HEK293 (cell line): ENCODE results near the gene PROKR1.

Experiments
- CTCF ChIA-PET: fragments of 350-600 bp; formaldehyde crosslinking; extraction: SDS; loops from one replicate; lab custom pipeline; 2021; ENCODE audit warnings: antibody characterized with exemption; lab: Yijun Ruan, JAX
- POLR2A ChIA-PET: fragments of 300-600 bp; formaldehyde crosslinking; extraction: SDS; loops from one replicate; lab custom pipeline; 2020; ENCODE audit warnings: antibody characterized with exemption, inconsistent platforms; lab: Yijun Ruan, JAX
- H3K27ac ChIP-seq: fragments of 200-500 bp; sonication (Bioruptor generic); 2 replicates; pipeline ENCODE4 v1.5.1; 2014; ENCODE audit warnings: low read depth, low read length, control low read depth, inconsistent platforms; ENCODE audit errors: extremely low read depth
- H3K36me3 ChIP-seq, 2 experiments: fragments of 200-500 bp in 1 of 2; sonication (Bioruptor generic) in 1 of 2; 1 replicate in 1 of 2; 2 replicates in 1 of 2; pipeline ENCODE4 v1.5.1; 2014 to 2017; ENCODE audit warnings: inconsistent platforms in 2 of 2, low read length in 2 of 2; ENCODE audit not compliant: control insufficient read depth in 2 of 2, insufficient read depth in 1 of 2
- H3K4me1 ChIP-seq: fragments of 200-500 bp; sonication (Bioruptor generic); 2 replicates; pipeline ENCODE4 v1.5.1; 2014; ENCODE audit warnings: mild to moderate bottlenecking, low read length, inconsistent platforms; ENCODE audit not compliant: control insufficient read depth, insufficient read depth
- H3K4me3 ChIP-seq: 2 replicates; pipeline ENCODE4 v1.5.1; 2011; ENCODE audit warnings: low read depth, mild to moderate bottlenecking, control low read depth, low read length, moderate library complexity
- H3K9me3 ChIP-seq: fragments of 200-500 bp; sonication (Bioruptor generic); 2 replicates; pipeline ENCODE4 v1.5.1; 2014; ENCODE audit warnings: low read depth, low read length, inconsistent platforms; ENCODE audit not compliant: control insufficient read depth, insufficient read depth
- BCL11B ChIP-seq: fragments of 450-650 bp; formaldehyde crosslinking; IDR thresholded peaks from 2 replicates; pipeline ENCODE4 v1.5.1; 2016; ENCODE audit warnings: low read depth, missing biosample characterization, missing genetic modification characterization
- GFI1B ChIP-seq: fragments of 450-650 bp; formaldehyde crosslinking; IDR thresholded peaks from 2 replicates; pipeline ENCODE4 v1.5.1; 2016; ENCODE audit warnings: missing biosample characterization, missing genetic modification characterization
- GLIS1 ChIP-seq: fragments of 450-650 bp; formaldehyde crosslinking; IDR thresholded peaks from 2 replicates; pipeline ENCODE4 v1.5.1; 2016; ENCODE audit warnings: missing biosample characterization, missing genetic modification characterization
- KLF16 ChIP-seq: fragments of 450-650 bp; formaldehyde crosslinking; IDR thresholded peaks from 2 replicates; pipeline ENCODE4 v1.5.1; 2017; ENCODE audit warnings: missing biosample characterization, missing genetic modification characterization
- PRDM1 ChIP-seq: fragments of 450-650 bp; formaldehyde crosslinking; IDR thresholded peaks from 2 replicates; pipeline ENCODE4; 2016; ENCODE audit warnings: missing biosample characterization, missing genetic modification characterization
- SCRT2 ChIP-seq: fragments of 450-650 bp; formaldehyde crosslinking; IDR thresholded peaks from 2 replicates; pipeline ENCODE4 v1.5.1; 2016; ENCODE audit warnings: missing biosample characterization, missing genetic modification characterization
- ZBTB1 ChIP-seq: fragments of 450-650 bp; formaldehyde crosslinking; IDR thresholded peaks from 2 replicates; pipeline ENCODE4 v1.5.1; 2016; ENCODE audit warnings: missing biosample characterization, missing genetic modification characterization
- ZFP69B ChIP-seq: fragments of 450-650 bp; formaldehyde crosslinking; IDR thresholded peaks from 2 replicates; pipeline ENCODE4 v1.5.1; 2016; ENCODE audit warnings: missing biosample characterization, missing genetic modification characterization
- ZNF529 ChIP-seq: fragments of 450-650 bp; formaldehyde crosslinking; IDR thresholded peaks from 2 replicates; pipeline ENCODE4 v1.5.1; 2017; ENCODE audit warnings: missing genetic modification characterization, missing biosample characterization; ENCODE audit not compliant: insufficient replicate concordance
- ZNF610 ChIP-seq: fragments of 450-650 bp; formaldehyde crosslinking; IDR thresholded peaks from 2 replicates; pipeline ENCODE4 v1.5.1; 2016; ENCODE audit warnings: missing biosample characterization, missing genetic modification characterization, borderline replicate concordance
- ZNF626 ChIP-seq: fragments of 450-650 bp; sonication (Bioruptor Pico); formaldehyde crosslinking; IDR thresholded peaks from 2 replicates; pipeline ENCODE4 v1.5.1; 2018; ENCODE audit warnings: missing biosample characterization, missing genetic modification characterization, inconsistent platforms
- ZNF707 ChIP-seq: fragments of 450-650 bp; formaldehyde crosslinking; IDR thresholded peaks from 2 replicates; pipeline ENCODE4 v1.5.1; 2016; ENCODE audit warnings: missing biosample characterization, missing genetic modification characterization
- ZNF768 ChIP-seq: fragments of 450-650 bp; formaldehyde crosslinking; IDR thresholded peaks from 2 replicates; pipeline ENCODE4 v1.5.1; 2018; ENCODE audit warnings: missing biosample characterization, mild to moderate bottlenecking, missing genetic modification characterization
- TF ChIP-seq, protein P1 (sequence below): fragments of 450-650 bp; formaldehyde crosslinking; IDR thresholded peaks from 2 replicates; pipeline ENCODE4 v1.5.1; 2017; ENCODE audit warnings: missing biosample characterization, missing genetic modification characterization
- TF ChIP-seq, protein P2 (sequence below): fragments of 450-650 bp; formaldehyde crosslinking; IDR thresholded peaks from 2 replicates; pipeline ENCODE4 v1.5.1; 2016; ENCODE audit warnings: missing biosample characterization, missing genetic modification characterization
- TF ChIP-seq, protein P3 (sequence below): fragments of 450-650 bp; formaldehyde crosslinking; IDR thresholded peaks from 2 replicates; pipeline ENCODE4 v1.5.1; 2016; ENCODE audit warnings: missing biosample characterization, missing genetic modification characterization, low read depth

Gene PROKR1

DNA sequence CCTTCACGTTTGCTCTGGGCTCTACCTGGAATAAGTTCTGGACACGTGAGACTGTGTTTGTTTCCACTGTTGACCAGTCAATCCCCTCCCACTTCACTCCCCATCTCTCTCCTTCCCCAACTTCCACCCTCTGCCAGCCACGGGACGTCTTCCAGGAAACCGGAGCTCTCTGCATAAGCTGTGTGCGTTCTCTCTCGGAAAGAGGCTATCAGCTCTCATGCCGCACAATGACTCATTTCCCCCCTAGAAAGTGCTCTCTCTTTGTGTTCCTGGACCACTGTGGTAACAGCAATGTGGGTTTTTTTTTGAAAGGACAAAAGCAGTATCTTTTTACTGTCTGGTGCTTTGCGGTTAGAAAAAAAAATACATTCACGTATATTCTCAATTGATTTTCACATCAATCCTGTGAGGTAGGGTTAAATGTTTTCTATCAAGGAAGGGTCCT lies 10.2 kb downstream of the PROKR1 start (continued):
- TF ChIP-seq GLIS1 (tag by site-specific recombination) (peak; percentile 80), ZNF768 (tag by site-specific recombination) (no peak), BCL11B (tag by site-specific recombination) (no peak), ZFP69B (tag by site-specific recombination) (no peak)
- TF ChIP-seq, protein P1, sequence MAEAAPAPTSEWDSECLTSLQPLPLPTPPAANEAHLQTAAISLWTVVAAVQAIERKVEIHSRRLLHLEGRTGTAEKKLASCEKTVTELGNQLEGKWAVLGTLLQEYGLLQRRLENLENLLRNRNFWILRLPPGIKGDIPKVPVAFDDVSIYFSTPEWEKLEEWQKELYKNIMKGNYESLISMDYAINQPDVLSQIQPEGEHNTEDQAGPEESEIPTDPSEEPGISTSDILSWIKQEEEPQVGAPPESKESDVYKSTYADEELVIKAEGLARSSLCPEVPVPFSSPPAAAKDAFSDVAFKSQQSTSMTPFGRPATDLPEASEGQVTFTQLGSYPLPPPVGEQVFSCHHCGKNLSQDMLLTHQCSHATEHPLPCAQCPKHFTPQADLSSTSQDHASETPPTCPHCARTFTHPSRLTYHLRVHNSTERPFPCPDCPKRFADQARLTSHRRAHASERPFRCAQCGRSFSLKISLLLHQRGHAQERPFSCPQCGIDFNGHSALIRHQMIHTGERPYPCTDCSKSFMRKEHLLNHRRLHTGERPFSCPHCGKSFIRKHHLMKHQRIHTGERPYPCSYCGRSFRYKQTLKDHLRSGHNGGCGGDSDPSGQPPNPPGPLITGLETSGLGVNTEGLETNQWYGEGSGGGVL: peak; percentile 81
- TF ChIP-seq, all 188 proteins: peak for 7

DNA sequence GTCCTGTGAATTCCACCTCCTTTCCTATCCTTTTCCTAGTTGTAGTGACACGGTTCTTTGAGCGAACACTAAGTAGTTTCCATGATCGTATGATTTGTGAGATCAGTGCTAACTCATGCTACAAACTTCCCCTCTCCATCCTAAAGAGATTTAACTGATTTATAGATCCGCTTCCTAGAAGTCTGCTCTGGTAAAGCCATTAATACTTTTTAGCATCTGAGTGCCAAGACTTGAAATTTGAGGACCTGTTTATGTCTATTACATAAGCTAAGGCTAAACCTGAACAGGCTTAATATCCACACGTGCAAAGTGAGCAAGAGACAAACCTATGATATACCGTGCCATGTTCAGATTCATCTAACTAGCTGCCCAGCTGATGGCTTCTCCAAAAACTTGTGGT lies 14.9 kb downstream of the PROKR1 start:
- TF ChIP-seq SCRT2 (tag by site-specific recombination): no peak
- TF ChIP-seq, all 188 proteins: peak for 0
- H3K9me3 ChIP-seq: no peaks in the 10 kb centered on the region
- no peaks in the 10 kb centered on the region for H3K4me1 ChIP-seq
- no peaks in the 10 kb centered on the region for H3K36me3 ChIP-seq
- ChIA-PET POLR2A (no interaction called here), CTCF (interaction anchor here (0.6 to 1.1 kb wide), 2 partner anchors 45 to 196 kb away, joined by 3 read pairs; no protein-coding TSS in a partner anchor)
- no peak overlapping the region for H3K27ac ChIP-seq
- no peak overlapping the region for H3K4me3 ChIP-seq

DNA sequence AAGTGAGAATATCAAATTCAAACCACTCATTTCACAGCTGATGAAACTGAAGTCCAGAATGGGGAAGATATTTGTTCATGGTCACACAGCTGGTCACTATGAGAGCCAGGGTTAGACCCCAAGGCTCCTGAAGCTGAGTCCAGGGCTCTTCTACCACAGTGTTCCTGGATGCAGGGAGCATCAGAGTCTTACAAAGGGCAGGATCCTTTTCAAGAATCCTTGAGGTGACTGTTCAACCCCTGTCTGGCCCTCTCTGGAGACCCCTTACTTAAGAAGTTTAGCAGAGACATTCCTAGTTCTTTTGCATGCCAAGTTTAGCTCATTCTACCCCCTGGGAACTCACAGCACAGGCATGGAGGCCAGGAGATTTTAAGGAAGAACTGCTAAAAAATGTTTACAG lies 15.7 kb downstream of the PROKR1 start:
- CTCF ChIA-PET: interaction anchor here (0.9 kb wide), 1 partner anchor 92 kb away, joined by 3 read pairs; no protein-coding TSS in a partner anchor
- POLR2A ChIA-PET: no interaction called here
- Histone ChIP-seq H3K9me3 (no peaks in the 10 kb centered on the region), H3K27ac (no peak overlapping the region), H3K4me3 (no peak overlapping the region)
- TF ChIP-seq, protein P2, sequence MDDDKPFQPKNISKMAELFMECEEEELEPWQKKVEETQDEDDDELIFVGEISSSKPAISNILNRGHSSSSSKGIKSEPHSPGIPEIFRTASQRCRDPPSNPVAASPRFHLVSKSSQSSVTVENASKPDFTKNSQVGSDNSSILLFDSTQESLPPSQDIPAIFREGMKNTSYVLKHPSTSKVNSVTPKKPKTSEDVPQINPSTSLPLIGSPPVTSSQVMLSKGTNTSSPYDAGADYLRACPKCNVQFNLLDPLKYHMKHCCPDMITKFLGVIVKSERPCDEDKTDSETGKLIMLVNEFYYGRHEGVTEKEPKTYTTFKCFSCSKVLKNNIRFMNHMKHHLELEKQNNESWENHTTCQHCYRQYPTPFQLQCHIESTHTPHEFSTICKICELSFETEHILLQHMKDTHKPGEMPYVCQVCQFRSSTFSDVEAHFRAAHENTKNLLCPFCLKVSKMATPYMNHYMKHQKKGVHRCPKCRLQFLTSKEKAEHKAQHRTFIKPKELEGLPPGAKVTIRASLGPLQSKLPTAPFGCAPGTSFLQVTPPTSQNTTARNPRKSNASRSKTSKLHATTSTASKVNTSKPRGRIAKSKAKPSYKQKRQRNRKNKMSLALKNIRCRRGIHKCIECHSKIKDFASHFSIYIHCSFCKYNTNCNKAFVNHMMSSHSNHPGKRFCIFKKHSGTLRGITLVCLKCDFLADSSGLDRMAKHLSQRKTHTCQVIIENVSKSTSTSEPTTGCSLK (tag by site-specific recombination): no peak
- TF ChIP-seq SCRT2 (tag by site-specific recombination): no peak
- no peak for TF ChIP-seq ZBTB1 (tag by site-specific recombination)
- no peak for TF ChIP-seq ZNF529
- no peak for TF ChIP-seq GFI1B (tag by site-specific recombination)
- no peak for TF ChIP-seq ZNF707 (tag by site-specific recombination)
- TF ChIP-seq PRDM1 (tag by site-specific recombination): no peak
- TF ChIP-seq, protein P3, sequence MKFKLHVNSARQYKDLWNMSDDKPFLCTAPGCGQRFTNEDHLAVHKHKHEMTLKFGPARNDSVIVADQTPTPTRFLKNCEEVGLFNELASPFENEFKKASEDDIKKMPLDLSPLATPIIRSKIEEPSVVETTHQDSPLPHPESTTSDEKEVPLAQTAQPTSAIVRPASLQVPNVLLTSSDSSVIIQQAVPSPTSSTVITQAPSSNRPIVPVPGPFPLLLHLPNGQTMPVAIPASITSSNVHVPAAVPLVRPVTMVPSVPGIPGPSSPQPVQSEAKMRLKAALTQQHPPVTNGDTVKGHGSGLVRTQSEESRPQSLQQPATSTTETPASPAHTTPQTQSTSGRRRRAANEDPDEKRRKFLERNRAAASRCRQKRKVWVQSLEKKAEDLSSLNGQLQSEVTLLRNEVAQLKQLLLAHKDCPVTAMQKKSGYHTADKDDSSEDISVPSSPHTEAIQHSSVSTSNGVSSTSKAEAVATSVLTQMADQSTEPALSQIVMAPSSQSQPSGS: no peak
- no peak for TF ChIP-seq ZNF610 (tag by site-specific recombination)
- TF ChIP-seq ZNF626 (tag by site-specific recombination): no peak
- no peak for TF ChIP-seq KLF16 (tag by site-specific recombination)
- TF ChIP-seq, all 188 proteins: peak for 0
- Histone ChIP-seq H3K4me1 (no peaks in the 10 kb centered on the region), H3K36me3 (no peaks in the 10 kb centered on the region)
